Stimulated activated CD4-positive, alpha-beta T cell treated with anti-CD3 and anti-CD28 coated beads, Interleukin-1b, Interleukin-23, amount 100 ng/mL, for 24 hours (primary cell): ENCODE results near the gene MINAR2.
A peak's percentile ranks its signal among the peaks of the same experiment; 100 is the strongest.

Experiments
- DNase-seq, 4 experiments: peaks; one replicate each; pipeline ENCODE4 v3.0.0-alpha.2; 2020; ENCODE audit warnings: low read depth in 4 of 4, low spot score in 1 of 4

MINAR2 gene

DNA sequence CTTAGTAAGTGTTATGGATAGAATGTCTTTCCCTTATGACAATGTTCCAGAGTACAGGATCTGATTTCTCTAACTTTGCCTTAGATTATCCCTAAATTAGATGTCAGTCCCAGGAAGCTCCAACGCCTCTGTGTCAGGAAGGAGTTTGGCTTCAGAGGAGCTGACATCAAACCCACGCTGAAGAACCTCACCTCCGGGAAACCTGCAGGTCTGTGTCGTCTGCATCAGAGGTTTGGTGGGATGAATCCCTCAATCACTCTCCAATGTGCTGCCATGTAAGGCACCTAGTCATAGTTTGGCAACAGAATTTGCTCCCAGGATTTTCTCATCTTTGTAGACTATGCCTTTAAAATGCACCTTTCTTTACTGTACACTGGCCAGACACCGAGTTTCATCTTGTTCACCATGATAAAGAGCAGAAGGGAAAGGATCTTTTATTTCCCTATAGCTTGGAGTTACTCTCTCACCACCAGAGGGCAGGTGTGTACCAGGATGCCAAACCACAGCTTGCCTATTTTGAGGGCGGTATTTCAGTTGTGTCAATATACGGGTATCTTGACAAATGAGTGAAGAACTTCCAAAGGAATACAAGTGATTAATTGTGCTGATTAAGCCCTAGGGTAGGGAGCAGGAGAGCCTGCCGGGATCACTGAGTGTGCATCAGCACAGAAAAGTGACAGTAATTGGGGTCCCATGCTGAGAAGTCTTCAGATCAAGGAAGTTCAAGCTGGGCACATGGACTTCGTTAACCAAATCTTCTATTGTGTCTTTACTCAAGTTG is 23.4 kb downstream of the MINAR2 start:
- DNase-seq = peak; percentile 6 to 28 (median 14)

DNA sequence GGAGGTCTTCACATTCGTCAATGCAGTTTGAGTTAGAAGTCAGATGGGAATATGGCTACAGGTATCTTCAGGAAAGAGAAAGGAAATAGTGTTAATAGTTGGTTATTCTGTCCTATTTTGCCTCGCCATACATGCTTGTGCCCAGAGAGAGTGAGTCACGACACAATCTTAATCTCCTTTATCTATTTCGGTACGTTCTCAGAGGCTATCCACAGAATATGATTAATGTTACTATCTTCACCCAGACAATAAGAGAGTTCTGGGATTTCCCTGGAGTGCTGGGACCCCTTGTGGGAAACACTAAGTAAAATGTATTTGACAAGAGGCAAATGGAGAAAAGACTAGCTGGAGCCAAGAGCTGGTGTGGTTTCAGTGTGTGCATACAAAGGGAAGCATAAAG is 25.5 kb downstream of the MINAR2 start:
- no peak for DNase-seq

DNA sequence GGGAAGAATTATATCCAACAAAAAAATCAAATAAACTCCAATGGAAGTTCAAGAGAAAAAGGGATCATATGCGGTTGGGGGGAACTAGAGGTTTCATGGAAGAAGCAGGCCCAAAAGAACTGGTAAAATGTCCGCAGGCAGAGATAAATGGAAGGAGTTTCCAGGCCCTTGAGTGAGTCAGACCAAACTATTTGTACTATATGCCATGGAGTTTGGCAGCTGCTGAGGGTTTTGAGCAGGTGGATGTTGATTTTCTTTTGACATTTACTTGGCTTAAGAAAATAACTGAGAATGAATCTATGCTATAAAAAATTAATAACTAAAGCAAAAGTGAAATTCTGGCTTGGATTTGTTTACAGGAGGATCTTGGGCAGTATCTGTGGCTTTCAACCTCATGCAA is 33.7 kb downstream of the MINAR2 start:
- DNase-seq = no peak

GRCh38 chr5:129803403-129803802 is 55.5 kb downstream of the MINAR2 start:
- no peak for DNase-seq

DNA sequence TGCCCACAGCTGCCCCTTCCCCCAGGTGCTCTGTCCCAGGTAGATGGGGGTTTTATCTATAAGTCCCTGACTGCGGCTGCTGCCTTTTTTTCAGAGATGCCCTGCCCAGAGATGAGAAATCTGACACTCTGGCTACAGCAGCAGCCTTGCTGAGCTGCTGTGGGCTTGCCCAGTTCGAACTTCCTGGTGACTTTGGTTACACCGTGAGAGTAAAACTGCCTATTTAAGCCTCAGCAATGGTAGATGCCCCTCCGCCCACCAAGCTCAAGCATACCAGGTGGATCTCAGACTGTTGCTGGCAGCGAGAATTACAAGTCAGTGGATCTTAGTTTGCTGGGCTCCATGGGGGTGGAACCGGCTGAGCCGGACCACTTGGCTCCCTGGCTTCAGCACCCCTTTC is 56.8 kb downstream of the MINAR2 start:
- DNase-seq = no peak

DNA sequence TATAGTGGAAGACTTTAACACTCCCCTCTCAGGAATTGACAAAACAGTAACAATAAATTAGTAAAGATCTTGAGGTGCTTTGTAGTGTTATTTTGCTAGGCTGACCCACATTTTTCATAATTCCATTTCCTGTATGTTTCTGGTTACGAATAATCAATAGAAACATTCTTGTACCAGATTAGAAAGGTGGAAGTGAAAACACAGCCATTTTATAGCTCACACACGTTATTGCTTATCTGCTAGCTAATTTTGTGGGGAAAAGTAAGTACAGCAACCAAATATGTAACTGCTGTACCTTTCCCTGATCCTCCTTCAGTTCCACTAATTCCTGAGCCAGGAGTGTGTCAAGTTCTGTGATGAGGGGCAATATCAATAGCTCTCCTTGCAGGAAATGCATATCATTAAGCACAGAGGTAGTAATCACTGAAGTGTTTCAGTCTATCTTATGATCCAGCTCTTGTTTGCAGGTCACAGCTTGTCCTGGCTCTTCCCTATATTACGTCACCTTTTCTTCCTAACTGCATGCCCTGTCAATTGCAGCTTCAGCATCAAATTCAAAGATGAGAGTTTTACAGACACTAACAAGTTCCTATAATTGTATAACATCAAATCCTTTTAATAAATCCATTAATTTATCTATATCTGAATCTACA is 59.4 kb downstream of the MINAR2 start:
- no peak for DNase-seq
